ENCODE measurements around the gene THAP4.

The THAP4 gene

GRCh38 chr2:241548451-241548835 lies 88.5 kb downstream of the THAP4 start:
- TF ChIP-seq CTCF (IDR thresholded peaks at IDR 0.05; ENCODE audit: extremely low read depth, insufficient read depth, missing control alignments): no peak
- in situ Hi-C loops (cut with MboI; ENCODE audit: low pct_unique_long_range_greater_than_20kb, low sequenced_read_pairs, unreplicated experiment): no loop called here
- no peak for DNase-seq (ENCODE audit: low spot score)

- in situ Hi-C loops (cut with MboI; ENCODE audit: low pct_unique_long_range_greater_than_20kb, low sequenced_read_pairs, unreplicated experiment): no loop called here
- no peak for TF ChIP-seq CTCF (IDR thresholded peaks at IDR 0.05; ENCODE audit: extremely low read depth, insufficient read depth, missing control alignments)
- no peak for DNase-seq (ENCODE audit: low spot score)
Observed at GRCh38 chr2:241547781-241548450, 89.0 kb downstream of the THAP4 start.

GRCh38 chr2:241546771-241547498 lies 90.0 kb downstream of the THAP4 start:
- no peak for TF ChIP-seq CTCF (IDR thresholded peaks at IDR 0.05; ENCODE audit: extremely low read depth, insufficient read depth, missing control alignments)
- in situ Hi-C loops (cut with MboI; ENCODE audit: low pct_unique_long_range_greater_than_20kb, low sequenced_read_pairs, unreplicated experiment): no loop called here
- no peak for DNase-seq (ENCODE audit: low spot score)

- no peak for DNase-seq (ENCODE audit: low spot score)
- in situ Hi-C loops (cut with MboI; ENCODE audit: low pct_unique_long_range_greater_than_20kb, low sequenced_read_pairs, unreplicated experiment): no loop called here
- TF ChIP-seq CTCF (IDR thresholded peaks at IDR 0.05; ENCODE audit: extremely low read depth, insufficient read depth, missing control alignments): no peak
Observed at GRCh38 chr2:241545523-241546473, 91.2 kb downstream of the THAP4 start.

GRCh38 chr2:241545106-241545505 lies 91.9 kb downstream of the THAP4 start:
- TF ChIP-seq CTCF (IDR thresholded peaks at IDR 0.05; ENCODE audit: extremely low read depth, insufficient read depth, missing control alignments): no peak
- no peak for DNase-seq (ENCODE audit: low spot score)
- in situ Hi-C loops (cut with MboI; ENCODE audit: low pct_unique_long_range_greater_than_20kb, low sequenced_read_pairs, unreplicated experiment): no loop called here

GRCh38 chr2:241542278-241542605 lies 94.7 kb downstream of the THAP4 start:
- in situ Hi-C loops (cut with MboI; ENCODE audit: low pct_unique_long_range_greater_than_20kb, low sequenced_read_pairs, unreplicated experiment): no loop called here
- peak; percentile 22 for DNase-seq (ENCODE audit: low spot score)
- TF ChIP-seq CTCF (IDR thresholded peaks at IDR 0.05; ENCODE audit: extremely low read depth, insufficient read depth, missing control alignments): no peak
